AG09309 (cell line): ENCODE results near the gene TMEM132D.

Experiments used
- DNase-seq: peaks from one replicate; pipeline ENCODE4 v3.0.0-alpha.2; 2010; ENCODE audit warnings: low read depth
- H3K4me3 ChIP-seq: 2 replicates; pipeline ENCODE4 v1.5.1; 2011; ENCODE audit warnings: mild to moderate bottlenecking, low read depth, low read length, moderate library complexity; ENCODE audit not compliant: control insufficient read depth
- TF ChIP-seq, protein P1 (sequence below): IDR thresholded peaks from 2 replicates; pipeline ENCODE4 v1.5.1; 2011; ENCODE audit warnings: mild to moderate bottlenecking, low read depth, low read length, inconsistent platforms; ENCODE audit not compliant: insufficient read depth, control insufficient read depth; ENCODE audit errors: missing control alignments

The TMEM132D gene

DNA sequence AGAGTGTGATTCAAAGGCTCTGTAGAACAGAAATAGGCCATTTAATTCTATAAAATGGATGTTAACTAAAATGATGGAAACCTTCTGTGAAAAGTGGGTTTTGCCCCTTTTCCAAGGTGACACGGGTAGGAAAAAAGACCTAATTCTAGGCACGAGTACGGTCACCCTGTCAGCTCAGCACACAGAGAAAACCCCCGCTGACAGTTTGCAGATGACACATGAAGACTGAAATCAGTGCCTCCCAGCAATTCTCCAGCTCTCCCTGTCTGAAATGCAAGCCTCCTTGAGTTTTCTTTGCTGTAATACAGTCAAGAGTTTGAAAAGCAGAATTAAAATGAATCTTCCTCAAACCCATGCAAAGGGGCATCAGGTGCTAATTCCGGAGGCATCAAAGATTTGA, 230.0 kb downstream of the TMEM132D start:
- TF ChIP-seq, protein P1, sequence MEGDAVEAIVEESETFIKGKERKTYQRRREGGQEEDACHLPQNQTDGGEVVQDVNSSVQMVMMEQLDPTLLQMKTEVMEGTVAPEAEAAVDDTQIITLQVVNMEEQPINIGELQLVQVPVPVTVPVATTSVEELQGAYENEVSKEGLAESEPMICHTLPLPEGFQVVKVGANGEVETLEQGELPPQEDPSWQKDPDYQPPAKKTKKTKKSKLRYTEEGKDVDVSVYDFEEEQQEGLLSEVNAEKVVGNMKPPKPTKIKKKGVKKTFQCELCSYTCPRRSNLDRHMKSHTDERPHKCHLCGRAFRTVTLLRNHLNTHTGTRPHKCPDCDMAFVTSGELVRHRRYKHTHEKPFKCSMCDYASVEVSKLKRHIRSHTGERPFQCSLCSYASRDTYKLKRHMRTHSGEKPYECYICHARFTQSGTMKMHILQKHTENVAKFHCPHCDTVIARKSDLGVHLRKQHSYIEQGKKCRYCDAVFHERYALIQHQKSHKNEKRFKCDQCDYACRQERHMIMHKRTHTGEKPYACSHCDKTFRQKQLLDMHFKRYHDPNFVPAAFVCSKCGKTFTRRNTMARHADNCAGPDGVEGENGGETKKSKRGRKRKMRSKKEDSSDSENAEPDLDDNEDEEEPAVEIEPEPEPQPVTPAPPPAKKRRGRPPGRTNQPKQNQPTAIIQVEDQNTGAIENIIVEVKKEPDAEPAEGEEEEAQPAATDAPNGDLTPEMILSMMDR: no peak
- DNase-seq: no peak
- H3K4me3 ChIP-seq: no peak overlapping the region

DNA sequence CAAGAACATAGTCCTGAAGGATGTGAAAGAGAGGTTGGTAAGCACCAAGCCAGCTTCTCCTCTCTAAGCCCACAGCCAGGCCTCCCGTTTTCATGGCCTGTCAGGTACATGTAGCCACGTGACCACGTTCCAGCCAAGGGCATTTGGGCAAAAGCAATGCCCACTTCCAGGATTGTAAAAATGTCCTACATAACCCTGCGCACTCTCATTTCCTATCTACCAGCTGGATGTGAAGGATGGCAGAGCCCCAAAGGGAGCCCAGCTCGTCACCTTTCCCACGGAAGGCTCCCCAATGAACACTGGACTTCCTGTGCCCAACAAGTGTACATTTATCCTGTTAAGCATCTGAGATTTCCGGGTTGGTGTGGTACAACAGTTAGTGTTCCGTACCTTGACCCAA, 231.7 kb downstream of the TMEM132D start:
- TF ChIP-seq, protein P1: no peak
- H3K4me3 ChIP-seq: no peak overlapping the region
- DNase-seq: no peak

DNA sequence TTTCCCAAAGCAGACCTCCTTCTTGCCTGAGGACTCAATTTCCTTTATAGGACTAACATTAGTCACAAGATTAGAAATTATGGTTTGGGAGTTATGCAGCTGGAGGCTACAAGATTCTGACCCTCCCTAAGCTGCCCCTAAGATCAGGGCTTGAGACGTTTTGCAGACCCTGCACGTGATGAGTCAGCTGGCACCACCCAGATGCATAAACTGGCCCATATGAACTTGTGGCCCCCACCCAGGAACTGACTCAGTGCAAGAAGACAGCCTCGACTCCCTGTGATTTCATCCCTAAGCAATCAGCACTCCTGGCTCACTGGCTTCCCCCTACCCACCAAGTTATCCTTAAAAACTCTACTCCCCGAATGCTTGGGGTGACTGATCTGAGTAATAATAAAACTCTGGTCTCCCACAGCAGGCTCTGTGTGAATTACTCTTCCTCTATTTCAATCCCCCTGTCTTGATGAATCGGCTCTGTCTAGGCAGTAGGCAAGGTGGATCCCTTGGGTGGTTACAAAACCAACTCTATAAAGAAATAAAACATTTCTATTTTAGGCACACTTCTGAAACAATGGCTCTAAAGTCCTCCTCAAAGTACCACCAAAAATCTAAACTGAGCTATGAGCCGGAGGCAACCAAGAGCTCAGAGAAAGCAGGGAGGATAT, 233.4 kb downstream of the TMEM132D start:
- no peak overlapping the region for H3K4me3 ChIP-seq
- DNase-seq: no peak
- TF ChIP-seq, protein P1: no peak

DNA sequence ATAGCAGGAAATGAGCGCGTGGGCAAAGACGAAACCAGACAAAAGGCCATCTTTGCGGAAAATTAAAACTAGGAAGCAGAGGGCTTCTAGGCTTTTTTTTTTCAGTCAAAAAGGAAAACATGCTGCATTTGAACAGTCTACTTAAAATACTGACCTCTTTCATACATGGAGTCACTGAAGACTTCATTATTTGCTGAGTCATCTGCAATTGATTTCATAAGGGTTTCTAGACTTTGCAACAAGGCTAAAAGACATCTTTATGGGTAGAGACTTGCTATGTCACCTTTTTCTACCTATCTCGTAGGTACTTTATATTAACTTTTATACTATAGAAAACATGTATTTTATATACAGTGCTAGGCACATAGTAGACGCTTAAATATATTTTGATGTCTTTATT, 238.4 kb downstream of the TMEM132D start:
- DNase-seq: no peak
- no peak overlapping the region for H3K4me3 ChIP-seq
- TF ChIP-seq, protein P1: no peak

DNA sequence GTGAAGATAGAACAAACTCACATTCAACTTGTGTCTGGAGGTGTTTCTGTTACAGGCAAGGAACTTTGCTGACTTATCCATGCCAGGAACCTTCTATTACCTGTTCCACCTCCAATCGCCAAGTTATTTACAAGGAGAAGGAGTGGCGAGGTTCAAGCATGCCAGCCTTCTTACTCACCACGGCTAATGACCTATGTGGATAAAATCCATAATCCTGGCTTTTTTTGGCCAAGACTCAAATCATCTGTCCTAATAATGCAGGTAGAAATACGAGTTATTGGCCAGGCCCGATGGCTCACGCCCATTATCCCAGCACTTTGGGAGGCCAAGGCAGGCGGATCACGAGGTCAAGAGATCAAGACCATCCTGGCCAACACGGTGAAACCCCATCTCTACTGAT, 241.6 kb downstream of the TMEM132D start:
- DNase-seq: no peak
- TF ChIP-seq, protein P1: no peak
- H3K4me3 ChIP-seq: no peak overlapping the region

DNA sequence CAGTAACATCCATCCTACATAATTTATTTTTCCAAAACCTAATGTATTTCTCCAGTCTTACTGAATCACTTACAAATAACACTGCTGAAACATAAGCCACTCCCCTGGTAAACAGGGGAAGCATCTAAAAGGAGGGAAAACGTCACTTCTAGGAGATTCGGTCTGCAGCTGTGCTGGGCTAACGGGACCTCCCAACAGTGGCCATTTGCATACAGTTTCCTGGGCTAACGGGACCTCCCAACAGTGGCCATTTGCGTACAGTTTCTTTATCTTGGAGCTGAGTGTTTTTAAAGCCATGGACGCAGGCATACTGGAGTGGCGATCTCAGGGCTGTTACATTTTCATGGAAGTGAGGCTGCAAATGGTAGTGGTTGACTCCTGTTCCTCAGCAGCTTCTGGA, 242.9 kb downstream of the TMEM132D start:
- DNase-seq: no peak
- no peak overlapping the region for H3K4me3 ChIP-seq
- TF ChIP-seq, protein P1: no peak
